ENCODE results near the gene GATAD2B.

GATAD2B gene

DNA sequence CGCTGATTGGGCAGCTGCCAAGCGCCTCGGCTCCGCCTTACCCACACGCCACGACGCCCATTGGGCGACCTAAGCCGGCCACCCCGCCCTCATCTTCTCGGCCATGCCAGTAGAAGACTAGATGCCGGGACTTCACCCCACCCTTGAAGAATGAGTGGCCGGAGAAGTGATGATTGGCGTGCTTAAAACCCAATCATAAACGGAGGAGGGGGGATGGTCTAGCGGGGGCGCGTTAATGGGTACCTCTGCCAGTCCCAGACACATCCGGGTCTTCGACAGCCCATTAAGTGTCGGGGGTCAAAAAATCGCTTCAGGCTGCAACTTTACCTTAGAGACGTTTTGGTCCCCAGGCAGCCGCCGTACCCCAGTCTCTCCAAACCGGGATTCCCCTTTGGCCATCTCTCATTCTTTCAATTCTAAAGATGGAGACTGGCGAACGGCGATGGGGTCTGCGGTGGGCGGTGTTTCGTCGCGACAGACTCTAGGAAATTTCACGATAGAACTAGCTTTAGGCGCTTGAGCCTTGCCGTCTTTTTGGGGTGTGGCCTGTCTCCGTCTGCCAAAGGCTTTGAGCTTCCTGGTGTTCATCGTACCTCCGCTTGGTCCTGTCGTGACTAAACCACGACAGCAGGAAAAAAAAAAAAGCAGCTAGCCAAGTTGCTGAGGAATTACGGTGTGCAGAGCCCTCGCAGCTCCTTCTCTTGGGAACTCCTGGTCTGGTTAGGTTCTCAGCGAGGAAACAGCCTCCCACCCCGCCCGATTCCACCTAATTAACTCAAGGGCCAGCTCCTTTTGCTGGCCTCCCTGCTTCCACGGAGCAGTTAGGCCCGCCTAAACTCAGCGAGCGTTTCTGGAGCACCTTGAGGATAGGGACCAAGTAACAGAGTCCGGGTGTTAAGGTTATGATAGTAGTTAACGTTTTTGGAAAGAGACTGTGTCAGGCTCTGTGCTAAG lies at the start of gene GATAD2B:
GATAD2B (minus strand) TSS at position 1 of the 954 bp plus-strand sequence. CDS start 94,625 bp downstream, outside the sequence.
- Mint-ChIP-seq H3K4me1 (peaks cover 46% of the 10 kb centered on the region), H3K9me3 (no peaks in the 10 kb centered on the region), H3K27me3 (no peaks in the 10 kb centered on the region), H3K4me3 (peak within 1 kb of the TSS; percentile 75 to 89), H3K27ac (peak within 1 kb of the TSS; percentile 97 to 99)
- ATAC-seq (peak; percentile 94), DNase-seq (peak; percentile 99 to 100)

DNA sequence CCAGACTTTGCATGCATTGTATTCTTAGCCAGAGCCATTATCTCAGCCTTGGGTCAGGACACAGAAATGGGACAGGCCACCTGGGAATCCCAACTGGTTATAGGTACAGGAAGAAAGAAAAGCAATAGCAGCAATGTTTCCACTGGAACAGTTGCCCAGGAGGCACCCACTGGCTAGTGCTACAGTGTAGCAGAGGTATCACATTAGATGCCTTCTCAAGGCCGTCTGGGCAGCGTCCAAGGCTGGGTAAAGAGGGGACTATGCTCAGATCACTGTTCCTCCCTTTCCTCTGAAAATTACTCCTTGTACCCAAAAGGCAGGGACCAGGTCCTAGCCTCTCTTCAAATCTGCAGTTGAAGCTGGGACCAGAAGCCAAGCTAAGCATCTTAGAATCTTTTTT lies 47.6 kb upstream of the GATAD2B start:
- H3K4me3 Mint-ChIP-seq, result no peak overlapping the region

DNA sequence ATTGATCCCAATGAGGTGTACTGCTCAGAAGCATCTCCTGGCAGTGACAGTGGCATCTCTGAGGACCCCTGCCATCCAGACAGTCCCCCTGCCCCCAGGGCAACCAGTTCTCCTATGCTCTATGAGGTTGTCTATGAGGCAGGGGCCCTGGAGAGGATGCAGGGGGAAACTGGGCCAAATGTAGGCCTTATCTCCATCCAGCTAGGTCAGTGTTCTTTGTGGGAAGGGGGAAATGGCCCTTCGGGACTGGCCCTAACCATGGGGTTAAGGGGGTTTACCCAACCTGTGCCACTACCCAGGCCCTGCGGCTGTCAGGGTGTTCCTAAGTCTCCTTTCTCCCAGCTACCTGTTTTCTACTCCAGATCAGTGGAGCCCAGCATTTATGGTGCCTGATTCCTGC lies 46.2 kb upstream of the GATAD2B start:
- no peaks in the 10 kb centered on the region for H3K9me3 Mint-ChIP-seq
- H3K4me1 Mint-ChIP-seq, result peaks cover 56% of the 10 kb centered on the region
- DNase-seq (no peak), ATAC-seq (no peak)
- H3K4me3 Mint-ChIP-seq, result peak overlapping the region; percentile 97 to 98
- no peaks in the 10 kb centered on the region for H3K27me3 Mint-ChIP-seq
- H3K27ac Mint-ChIP-seq, result peak overlapping the region in 1 of 2 donors; percentile 22

More for the DNA sequence above, 47.6 kb upstream of the GATAD2B start:
- Mint-ChIP-seq H3K27me3 (no peaks in the 10 kb centered on the region), H3K27ac (no peak overlapping the region), H3K4me1 (peaks cover 57% of the 10 kb centered on the region), H3K9me3 (no peaks in the 10 kb centered on the region)
- DNase-seq, result no peak
- no peak for ATAC-seq

DNA sequence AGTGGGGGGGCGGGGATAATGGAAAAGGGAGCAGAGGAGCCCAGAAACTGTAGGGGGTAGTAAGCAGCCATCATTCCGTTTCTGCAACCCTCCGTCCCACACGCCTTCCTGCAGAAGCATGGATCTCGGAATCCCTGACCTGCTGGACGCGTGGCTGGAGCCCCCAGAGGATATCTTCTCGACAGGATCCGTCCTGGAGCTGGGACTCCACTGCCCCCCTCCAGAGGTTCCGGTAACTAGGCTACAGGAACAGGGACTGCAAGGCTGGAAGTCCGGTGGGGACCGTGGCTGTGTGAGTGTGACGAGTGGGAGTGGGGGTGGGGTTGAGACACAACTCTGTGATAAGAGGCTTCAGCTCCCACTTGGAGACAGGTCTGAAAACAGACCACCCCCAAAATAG lies 45.6 kb upstream of the GATAD2B start:
- no peaks in the 10 kb centered on the region for H3K9me3 Mint-ChIP-seq
- no peaks in the 10 kb centered on the region for H3K27me3 Mint-ChIP-seq
- H3K27ac Mint-ChIP-seq, result peak overlapping the region; percentile 85 to 98
- ATAC-seq (no peak), DNase-seq (no peak)
- peak overlapping the region; percentile 97 to 98 for H3K4me3 Mint-ChIP-seq
- H3K4me1 Mint-ChIP-seq, result peaks cover 58% of the 10 kb centered on the region

DNA sequence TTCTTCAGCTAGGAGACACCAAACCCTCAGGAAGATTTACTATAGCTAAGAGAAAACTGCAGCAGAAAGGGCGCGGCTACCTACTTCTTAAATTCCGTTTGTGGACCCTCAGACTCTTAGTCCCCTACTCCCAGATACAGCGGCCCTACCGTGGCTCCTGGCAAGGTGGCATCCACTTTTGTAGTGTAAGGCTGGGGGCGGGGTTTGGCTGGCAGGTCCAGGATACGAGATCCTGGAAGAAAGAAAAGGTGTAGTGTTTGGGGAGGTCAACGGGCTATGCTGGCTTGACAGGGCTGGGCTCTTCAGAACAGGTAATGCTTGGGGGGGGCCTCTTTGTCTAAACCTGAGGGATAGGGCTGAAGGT lies 45.2 kb upstream of the GATAD2B start:
- H3K27ac Mint-ChIP-seq, result peak overlapping the region; percentile 85 to 98
- ATAC-seq (no peak), DNase-seq (no peak)
- H3K4me3 Mint-ChIP-seq, result peak overlapping the region; percentile 97 to 98
- peaks cover 58% of the 10 kb centered on the region for H3K4me1 Mint-ChIP-seq
- no peaks in the 10 kb centered on the region for H3K27me3 Mint-ChIP-seq
- H3K9me3 Mint-ChIP-seq, result no peaks in the 10 kb centered on the region

DNA sequence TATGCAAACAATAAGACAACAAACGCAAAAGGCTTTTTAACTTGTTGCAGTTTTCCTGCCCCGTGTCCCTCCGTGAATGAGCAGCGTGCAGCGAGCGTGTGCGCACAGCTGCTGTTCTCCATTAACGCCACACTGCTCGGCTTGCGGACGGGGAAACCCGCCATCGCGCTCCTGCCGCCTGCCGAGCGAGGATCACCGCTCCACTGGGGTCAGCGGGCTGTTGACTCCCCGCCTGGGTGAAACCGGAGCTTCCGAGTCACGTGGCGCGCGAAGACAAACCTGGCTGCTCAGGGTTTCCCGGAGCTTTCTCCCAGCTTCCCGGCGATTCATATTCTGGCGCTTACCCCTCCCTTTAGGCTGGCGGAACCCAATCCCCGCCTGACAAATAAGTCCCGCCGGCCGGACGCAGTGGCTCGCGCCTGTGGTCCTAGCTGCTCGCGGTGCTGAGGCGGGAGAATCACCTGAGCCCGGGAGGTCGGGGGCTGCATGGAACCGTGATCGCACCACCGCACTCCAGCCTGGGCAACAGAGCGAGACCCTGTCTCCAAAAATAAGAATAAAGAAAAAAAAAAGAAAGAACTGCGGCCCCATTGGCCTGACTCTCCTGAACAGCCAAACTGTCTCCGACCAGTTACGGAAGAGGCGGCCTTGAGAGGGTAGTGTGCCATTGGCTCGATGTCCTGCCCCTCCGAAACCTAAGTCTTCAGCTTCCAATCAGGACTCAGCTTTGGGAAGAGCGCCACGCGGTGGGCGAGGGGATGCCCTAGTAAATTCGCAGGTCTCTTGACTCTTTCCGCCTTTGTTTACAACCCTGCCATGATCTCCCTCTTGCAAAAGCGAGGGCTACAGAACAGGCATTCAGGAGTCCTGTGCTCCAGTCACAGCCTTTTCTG lies 44.6 kb upstream of the GATAD2B start, which contains the start of gene CREB3L4:
CREB3L4 (plus strand) TSS at position 796 of the 893 bp plus-strand sequence. CDS start 624 bp downstream, outside the sequence.
- H3K4me3 Mint-ChIP-seq, result peak within 1 kb of the TSS; percentile 97 to 98
- ATAC-seq (peak; percentile 91), DNase-seq (peak; percentile 76 to 90)
- H3K9me3 Mint-ChIP-seq, result no peaks in the 10 kb centered on the region
- H3K27me3 Mint-ChIP-seq, result no peaks in the 10 kb centered on the region
- H3K4me1 Mint-ChIP-seq, result peaks cover 57% of the 10 kb centered on the region
- H3K27ac Mint-ChIP-seq, result peak within 1 kb of the TSS; percentile 98

DNA sequence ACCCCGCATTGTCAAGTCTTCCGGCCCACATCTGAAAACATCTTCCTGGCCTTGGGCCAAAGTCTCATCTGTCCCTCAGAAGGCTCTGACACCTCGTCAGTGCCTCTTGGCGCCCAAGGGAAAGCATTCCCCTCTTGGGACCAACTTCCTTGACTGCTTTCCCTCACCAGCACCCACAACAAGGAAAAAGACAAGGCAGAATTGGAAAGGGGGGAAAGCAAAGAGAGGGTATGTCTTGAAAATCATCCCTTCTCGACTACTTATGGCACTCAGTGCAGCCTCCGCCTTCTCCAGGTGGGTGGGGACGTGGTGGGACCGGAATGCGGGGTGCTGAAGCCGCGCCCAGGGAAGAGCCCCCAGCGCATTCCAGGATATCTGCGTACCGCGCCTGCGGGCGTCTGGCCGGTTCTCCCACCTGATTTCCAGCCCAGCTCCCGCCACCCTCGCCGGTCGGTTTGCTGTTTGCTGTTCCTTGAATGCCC lies 41.1 kb upstream of the GATAD2B start:
- H3K4me3 Mint-ChIP-seq, result peak overlapping the region; percentile 81 to 88
- no peaks in the 10 kb centered on the region for H3K27me3 Mint-ChIP-seq
- H3K9me3 Mint-ChIP-seq, result no peaks in the 10 kb centered on the region
- DNase-seq (no peak), ATAC-seq (no peak)
- H3K27ac Mint-ChIP-seq, result peak overlapping the region; percentile 54 to 77
- peaks cover 71% of the 10 kb centered on the region for H3K4me1 Mint-ChIP-seq

DNA sequence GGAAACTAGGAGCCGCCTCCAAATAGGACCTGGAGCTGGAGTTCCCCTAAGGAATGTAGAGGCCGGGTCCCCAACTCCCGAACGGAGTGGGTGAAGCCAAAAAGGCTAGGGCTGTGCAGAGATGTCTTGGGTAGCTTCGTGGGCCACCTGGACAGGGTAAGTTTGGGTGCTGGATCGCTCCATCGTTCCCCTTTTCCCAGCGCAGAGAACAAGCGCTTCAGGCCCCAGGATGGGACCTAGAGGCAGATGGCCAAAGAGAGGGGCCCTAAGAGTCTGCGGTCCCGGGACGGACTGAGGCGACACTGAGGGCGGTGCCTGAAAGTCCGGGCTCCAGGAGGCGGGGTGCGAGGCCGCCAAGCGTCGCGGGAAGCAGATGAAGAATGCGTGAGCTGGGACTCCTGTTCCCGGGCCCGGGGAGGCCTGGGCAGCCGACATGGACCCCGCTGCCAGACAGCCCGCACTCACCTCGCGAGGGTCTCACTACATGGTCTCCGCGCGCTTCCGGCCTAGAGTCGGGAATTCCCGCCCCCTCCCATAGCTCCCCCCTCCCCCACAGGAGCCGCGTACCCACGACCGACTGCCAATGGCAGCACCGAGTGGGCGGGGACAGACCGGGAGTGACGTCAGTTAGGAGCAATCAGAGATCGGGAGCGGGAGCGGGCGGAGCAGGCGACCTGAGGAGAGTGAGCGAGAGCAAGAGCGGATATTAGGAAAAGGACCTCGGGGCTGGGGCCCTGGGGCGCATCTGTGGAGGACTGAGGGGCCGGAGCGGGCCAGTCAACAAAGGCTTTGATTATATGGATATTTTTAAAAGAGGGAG lies 40.5 kb upstream of the GATAD2B start, which contains the start of gene SLC39A1:
SLC39A1 (minus strand) TSS at position 508 of the 820 bp plus-strand sequence. CDS start 822 bp downstream, outside the sequence.
- DNase-seq, result peak; percentile 87 to 92
- Mint-ChIP-seq H3K27ac (peak within 1 kb of the TSS; percentile 64 to 77), H3K4me1 (peaks cover 71% of the 10 kb centered on the region), H3K9me3 (no peaks in the 10 kb centered on the region), H3K27me3 (no peaks in the 10 kb centered on the region), H3K4me3 (peak within 1 kb of the TSS; percentile 81 to 88)
- ATAC-seq, result peak; percentile 53

DNA sequence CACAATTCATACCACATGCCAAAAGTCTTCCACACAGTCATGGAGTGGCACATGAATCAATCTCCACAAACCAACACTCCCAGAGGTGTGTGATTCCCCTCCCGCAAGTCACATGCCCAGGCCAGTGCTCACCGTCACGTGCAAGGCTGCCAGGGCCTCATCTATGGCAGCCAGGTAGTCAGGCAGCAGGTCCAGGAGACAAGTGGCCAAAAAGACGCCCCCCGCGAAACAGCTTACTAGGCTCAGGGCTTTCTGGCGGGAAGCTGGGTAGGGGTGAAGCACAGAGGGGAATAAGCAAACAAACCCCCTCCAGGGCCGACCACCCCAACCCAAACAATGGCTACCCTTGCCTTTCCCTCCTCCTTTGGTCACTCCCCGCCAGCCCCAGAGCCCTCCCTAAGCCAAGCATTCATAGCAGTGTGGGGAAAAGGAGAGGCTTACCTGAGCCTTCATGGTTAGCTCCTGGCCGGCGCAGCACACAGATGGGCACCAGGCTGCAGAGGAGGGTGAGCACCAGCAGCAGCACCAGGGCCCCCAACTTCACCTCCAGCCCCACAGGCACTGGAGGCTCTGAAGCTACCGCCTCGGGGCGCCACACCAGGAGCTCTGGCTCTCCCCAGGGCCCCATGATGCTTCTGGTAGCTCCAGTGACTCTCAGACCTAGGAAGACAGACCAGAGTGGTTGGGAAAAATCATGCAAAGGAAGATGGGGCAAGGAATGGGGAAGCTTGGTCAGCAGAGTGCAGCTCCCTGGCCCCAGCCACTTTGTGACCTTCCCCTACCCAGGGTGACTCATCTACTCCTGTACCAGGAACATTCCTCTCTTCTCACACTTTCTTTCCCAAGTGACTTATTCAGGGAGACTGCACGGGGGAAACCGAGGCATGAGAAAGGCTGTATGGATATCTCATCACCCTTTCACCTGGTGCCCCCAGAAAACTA lies 39.6 kb upstream of the GATAD2B start:
- Mint-ChIP-seq H3K27ac (peak overlapping the region; percentile 64 to 77), H3K27me3 (no peaks in the 10 kb centered on the region), H3K4me1 (peaks cover 64% of the 10 kb centered on the region), H3K4me3 (peak overlapping the region; percentile 81 to 88), H3K9me3 (no peaks in the 10 kb centered on the region)
- ATAC-seq, result no peak
- no peak for DNase-seq

DNA sequence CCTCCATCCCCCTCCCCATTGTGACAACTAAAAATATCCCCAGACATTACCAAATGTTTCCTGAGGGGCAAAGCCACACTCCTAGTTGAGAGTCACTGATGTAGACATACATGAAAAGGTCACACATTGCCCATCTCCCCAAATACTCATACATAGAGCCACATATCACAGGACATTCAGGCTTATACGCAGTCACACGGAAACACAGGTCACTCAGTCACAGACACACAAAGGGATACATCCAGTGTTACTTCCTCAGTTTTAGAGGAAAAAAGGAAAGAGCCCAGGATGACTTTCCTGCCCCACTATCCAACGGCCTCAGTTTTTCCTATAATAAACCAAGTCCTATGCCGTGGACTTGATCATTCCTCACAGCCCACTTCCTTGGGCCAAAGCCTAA lies 38.6 kb upstream of the GATAD2B start:
- H3K27ac Mint-ChIP-seq, result peak overlapping the region in 1 of 2 donors; percentile 49
- peaks cover 71% of the 10 kb centered on the region for H3K4me1 Mint-ChIP-seq
- no peaks in the 10 kb centered on the region for H3K9me3 Mint-ChIP-seq
- H3K4me3 Mint-ChIP-seq, result peak overlapping the region; percentile 81 to 88
- H3K27me3 Mint-ChIP-seq, result no peaks in the 10 kb centered on the region
- DNase-seq (no peak), ATAC-seq (no peak)

DNA sequence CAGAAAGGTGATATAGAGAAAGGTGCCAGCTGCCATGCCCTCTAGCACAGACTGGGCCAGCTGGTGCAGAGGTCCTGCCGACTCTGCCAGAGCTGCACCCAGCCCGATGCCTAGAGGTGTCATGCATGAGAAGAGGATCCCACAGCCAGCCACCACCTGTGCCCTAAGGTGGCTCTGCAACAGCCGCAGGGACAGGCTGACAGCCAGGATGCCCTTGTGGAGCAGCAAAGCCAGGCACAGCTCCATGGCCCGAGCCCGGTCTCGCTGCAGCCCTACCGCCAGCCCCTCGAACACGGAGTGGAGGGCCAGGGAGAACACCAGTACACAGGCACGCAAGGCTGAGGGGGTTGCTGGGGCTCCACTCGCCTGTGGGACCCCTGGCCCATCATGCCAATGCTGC lies 37.4 kb upstream of the GATAD2B start:
- peaks cover 73% of the 10 kb centered on the region for H3K4me1 Mint-ChIP-seq

DNA sequence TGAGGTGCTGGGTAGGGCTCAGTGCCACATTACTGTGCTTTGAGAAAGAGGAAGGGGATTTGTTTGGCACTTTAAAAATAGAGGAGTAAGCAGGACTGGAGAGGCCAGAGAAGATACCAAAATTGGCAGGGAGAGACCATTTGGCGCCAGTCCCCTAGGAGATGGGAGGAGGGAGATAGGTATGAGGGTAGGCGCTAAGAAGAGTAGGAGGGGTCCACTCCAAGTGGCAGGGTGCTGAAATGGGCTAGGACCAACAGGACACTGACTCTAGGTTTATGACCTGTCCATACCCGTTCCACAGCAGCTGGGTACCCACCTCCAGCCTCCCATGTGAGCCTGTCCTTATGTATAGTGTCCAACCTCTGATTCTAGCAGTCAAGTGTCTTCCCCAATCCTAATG lies 36.7 kb upstream of the GATAD2B start:
- Mint-ChIP-seq H3K4me3 (no peak overlapping the region), H3K27me3 (no peaks in the 10 kb centered on the region)

More for the DNA sequence above, 37.4 kb upstream of the GATAD2B start:
- no peaks in the 10 kb centered on the region for H3K27me3 Mint-ChIP-seq
- H3K9me3 Mint-ChIP-seq, result no peaks in the 10 kb centered on the region
- ATAC-seq, result no peak
- no peak overlapping the region for H3K4me3 Mint-ChIP-seq
- H3K27ac Mint-ChIP-seq, result no peak overlapping the region
- no peak for DNase-seq

DNA sequence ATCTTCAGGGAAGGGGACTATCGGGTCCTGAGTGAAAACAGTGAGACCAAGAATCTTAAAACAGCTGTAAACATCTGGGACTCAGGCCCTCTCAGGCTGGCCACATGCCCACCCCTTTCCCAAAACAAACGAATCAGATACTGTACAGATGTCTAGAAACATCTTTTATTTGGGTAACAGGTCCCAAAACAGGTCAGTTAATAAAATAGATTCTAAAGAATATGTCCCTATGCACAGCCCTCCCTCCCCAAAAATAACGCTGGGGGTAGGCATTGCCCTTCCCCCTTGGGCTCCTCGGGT lies 36.1 kb upstream of the GATAD2B start:
- DNase-seq (no peak), ATAC-seq (no peak)
- Mint-ChIP-seq H3K27ac (peak overlapping the region; percentile 85 to 96), H3K4me3 (peak overlapping the region; percentile 90 to 91), H3K27me3 (no peaks in the 10 kb centered on the region), H3K4me1 (peaks cover 71% of the 10 kb centered on the region), H3K9me3 (no peaks in the 10 kb centered on the region)

More for the DNA sequence above, 36.7 kb upstream of the GATAD2B start:
- Mint-ChIP-seq H3K27ac (peak overlapping the region in 1 of 2 donors; percentile 49), H3K4me1 (peaks cover 71% of the 10 kb centered on the region), H3K9me3 (no peaks in the 10 kb centered on the region)
- ATAC-seq (no peak), DNase-seq (no peak)
